IPS-20b (cell line): ENCODE results near the gene IGFBP2.

Source experiments
- H3K27ac ChIP-seq: one replicate; pipeline ENCODE4 v1.5.1; 2013; ENCODE audit warnings: low read length
- H3K27me3 ChIP-seq: 2 replicates; pipeline ENCODE4 v1.6.1; 2013; ENCODE audit warnings: mild to moderate bottlenecking, low read length, inconsistent platforms; ENCODE audit not compliant: insufficient read depth
- H3K36me3 ChIP-seq: 2 replicates; pipeline ENCODE4 v1.6.1; 2013; ENCODE audit warnings: low read depth, mild to moderate bottlenecking, inconsistent platforms, low read length, moderate library complexity; ENCODE audit not compliant: insufficient read depth
- H3K4me1 ChIP-seq: 2 replicates; pipeline ENCODE4 v1.6.1; 2013; ENCODE audit warnings: mild to moderate bottlenecking, control low read depth, inconsistent platforms, low read length, moderate library complexity; ENCODE audit not compliant: insufficient read depth
- H3K4me3 ChIP-seq: 2 replicates; pipeline ENCODE4 v1.5.1; 2013; ENCODE audit warnings: mild to moderate bottlenecking, low read length, inconsistent platforms
- H3K9ac ChIP-seq: 2 replicates; pipeline ENCODE4 v1.6.1; 2013; ENCODE audit warnings: low read depth, mild to moderate bottlenecking, inconsistent platforms, low read length, moderate library complexity
- H3K9me3 ChIP-seq: 2 replicates; pipeline ENCODE4 v1.6.1; 2013; ENCODE audit warnings: mild to moderate bottlenecking, low read depth, low read length, inconsistent platforms; ENCODE audit not compliant: insufficient read depth

Gene IGFBP2

DNA sequence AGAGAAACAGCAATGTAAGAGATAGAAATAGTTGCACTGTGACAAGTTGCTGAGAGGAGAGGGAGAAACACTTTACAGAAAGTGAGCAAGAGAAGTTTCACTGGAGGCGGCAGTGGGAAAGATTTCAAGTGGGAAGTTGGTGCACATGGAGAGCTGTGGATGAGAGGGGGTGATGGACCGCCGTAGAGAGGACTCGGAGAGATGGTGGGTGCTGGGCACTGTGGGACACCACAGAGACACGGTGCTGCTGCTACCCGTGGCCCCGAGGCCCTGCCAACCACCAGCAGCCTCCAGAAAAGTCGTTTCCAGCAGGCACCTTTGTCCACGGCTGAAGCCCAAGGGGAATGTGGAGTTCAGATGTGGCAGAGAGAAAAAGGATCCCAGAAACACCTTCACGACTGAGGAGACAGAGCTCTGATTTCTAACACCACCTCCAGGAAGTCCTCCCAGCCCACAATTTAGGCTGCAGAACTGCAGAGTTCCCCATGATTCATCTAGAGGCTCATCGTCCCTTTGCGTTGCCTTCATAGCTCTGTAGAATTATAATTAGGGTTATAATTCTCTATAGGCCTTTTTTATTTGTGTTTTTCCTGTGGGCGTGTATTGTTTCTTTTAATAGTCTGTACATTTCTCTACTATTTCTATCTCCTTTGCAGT is 15.9 kb upstream of the IGFBP2 start:
- Histone ChIP-seq H3K4me1 (peaks cover 12% of the 10 kb centered on the region), H3K27me3 (no peaks in the 10 kb centered on the region)

DNA sequence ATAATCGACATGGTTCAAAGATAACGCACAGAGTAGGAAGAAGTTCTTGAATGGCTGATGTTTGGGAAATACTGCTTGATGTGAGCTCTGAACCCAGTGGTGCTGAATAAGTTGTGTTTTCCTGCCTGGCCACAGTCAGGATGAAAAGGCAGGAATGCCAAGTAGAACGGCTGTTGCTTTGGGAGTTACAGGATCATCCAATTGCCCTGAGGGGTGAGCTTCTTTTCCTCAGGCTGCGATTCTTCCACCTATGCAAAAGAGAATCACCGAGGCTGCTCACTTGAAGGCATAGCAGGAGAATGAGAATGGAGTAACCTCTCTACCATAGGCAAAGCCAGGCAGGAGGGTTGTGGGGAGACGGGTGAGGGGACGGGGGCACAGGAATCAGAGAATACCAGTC is 14.4 kb upstream of the IGFBP2 start:
- Histone ChIP-seq H3K27ac (no peak overlapping the region), H3K4me3 (no peak overlapping the region), H3K9me3 (no peaks in the 10 kb centered on the region), H3K4me1 (peaks cover 12% of the 10 kb centered on the region), H3K36me3 (no peaks in the 10 kb centered on the region), H3K27me3 (no peaks in the 10 kb centered on the region), H3K9ac (peak overlapping the region; percentile 65; the same call in 1 of the 2 replicates)

More for the DNA sequence above, 15.9 kb upstream of the IGFBP2 start:
- no peaks in the 10 kb centered on the region for H3K36me3 ChIP-seq
- H3K27ac ChIP-seq = no peak overlapping the region
- no peak overlapping the region for H3K9ac ChIP-seq
- no peaks in the 10 kb centered on the region for H3K9me3 ChIP-seq
- H3K4me3 ChIP-seq = no peak overlapping the region

- Histone ChIP-seq H3K4me3 (no peak overlapping the region), H3K9me3 (no peaks in the 10 kb centered on the region), H3K27ac (no peak overlapping the region), H3K27me3 (no peaks in the 10 kb centered on the region), H3K4me1 (peaks cover 12% of the 10 kb centered on the region), H3K9ac (peak overlapping the region; percentile 65; the same call in 1 of the 2 replicates), H3K36me3 (no peaks in the 10 kb centered on the region)
Observed at GRCh38 chr2:216619411-216620393, 13.5 kb upstream of the IGFBP2 start.

DNA sequence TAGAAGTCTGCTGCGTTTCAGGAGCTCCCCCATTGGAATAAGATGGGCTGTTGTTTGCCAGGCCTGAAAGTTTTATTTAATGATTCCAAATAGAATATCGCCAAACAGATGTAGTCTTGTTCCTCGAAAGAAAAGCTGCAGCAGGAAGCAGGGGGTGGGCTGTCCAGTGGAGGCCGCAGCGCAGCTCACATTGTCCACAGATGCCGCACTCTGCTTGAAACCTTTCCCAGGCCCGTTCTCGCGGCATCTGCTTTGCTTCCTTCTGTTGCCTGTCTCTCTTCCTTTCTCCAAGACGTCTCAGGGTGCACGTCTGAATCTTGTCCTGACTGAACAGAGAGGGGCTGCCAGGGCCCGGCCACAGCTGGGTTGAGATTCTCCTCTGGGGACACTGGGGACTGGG is 12.4 kb upstream of the IGFBP2 start:
- Histone ChIP-seq H3K4me1 (peaks cover 12% of the 10 kb centered on the region), H3K9me3 (no peaks in the 10 kb centered on the region), H3K27me3 (no peaks in the 10 kb centered on the region), H3K27ac (no peak overlapping the region), H3K9ac (no peak overlapping the region), H3K36me3 (no peaks in the 10 kb centered on the region), H3K4me3 (no peak overlapping the region)

DNA sequence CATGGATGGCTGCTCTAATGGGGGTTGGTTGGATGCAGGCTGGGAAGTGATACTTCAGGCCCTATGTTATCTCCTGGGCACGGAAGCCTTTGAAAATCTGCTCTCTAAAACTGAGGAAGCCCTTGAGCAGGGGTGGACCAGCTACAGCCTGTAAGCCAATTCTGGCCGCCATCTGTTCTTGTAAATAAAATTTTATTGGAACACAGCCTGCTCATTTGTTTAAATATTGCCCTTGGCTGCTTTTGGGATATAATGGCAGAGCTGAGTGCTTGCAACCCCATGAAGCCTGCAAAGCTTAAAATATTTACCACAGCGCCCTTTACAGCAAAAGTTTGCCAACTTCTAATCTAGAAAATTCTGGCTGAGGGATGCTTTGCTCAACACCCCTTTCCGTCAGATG is 11.9 kb upstream of the IGFBP2 start:
- Histone ChIP-seq H3K4me3 (no peak overlapping the region), H3K27ac (no peak overlapping the region), H3K9ac (no peak overlapping the region), H3K4me1 (peaks cover 12% of the 10 kb centered on the region), H3K36me3 (no peaks in the 10 kb centered on the region), H3K9me3 (no peaks in the 10 kb centered on the region), H3K27me3 (no peaks in the 10 kb centered on the region)

- H3K36me3 ChIP-seq = no peaks in the 10 kb centered on the region
- H3K4me3 ChIP-seq = no peak overlapping the region
- H3K9ac ChIP-seq = no peak overlapping the region
- peaks cover 12% of the 10 kb centered on the region for H3K4me1 ChIP-seq
- H3K27ac ChIP-seq = no peak overlapping the region
- H3K27me3 ChIP-seq = no peaks in the 10 kb centered on the region
- no peaks in the 10 kb centered on the region for H3K9me3 ChIP-seq
Observed at GRCh38 chr2:216622526-216622925, 10.7 kb upstream of the IGFBP2 start.

DNA sequence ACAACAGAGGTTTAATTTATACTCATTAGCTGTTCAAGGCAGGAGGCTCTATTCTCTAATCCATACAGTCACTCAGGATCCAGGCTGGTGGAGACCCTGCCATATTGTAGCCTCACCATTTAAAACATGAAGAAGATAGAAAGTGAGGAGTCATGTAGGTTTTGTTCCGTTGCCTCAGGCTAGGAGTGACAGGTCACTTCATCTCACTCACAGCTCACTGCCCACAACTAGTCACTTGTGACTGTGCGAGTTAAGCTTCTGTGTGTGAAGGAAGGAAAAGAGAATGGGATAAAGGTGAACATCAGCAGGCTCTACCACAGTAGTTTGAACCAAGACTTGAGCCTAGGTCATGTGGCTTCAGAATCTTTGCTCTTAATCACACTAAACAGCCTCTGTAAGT is 9.0 kb upstream of the IGFBP2 start:
- H3K9ac ChIP-seq = no peak overlapping the region
- no peak overlapping the region for H3K4me3 ChIP-seq
- no peaks in the 10 kb centered on the region for H3K9me3 ChIP-seq
- no peak overlapping the region for H3K27ac ChIP-seq
- H3K27me3 ChIP-seq = no peaks in the 10 kb centered on the region
- H3K36me3 ChIP-seq = no peaks in the 10 kb centered on the region
- H3K4me1 ChIP-seq = peaks cover 9% of the 10 kb centered on the region; the same call in 1 of the 2 replicates

- Histone ChIP-seq H3K27ac (no peak overlapping the region), H3K4me3 (no peak overlapping the region), H3K36me3 (no peaks in the 10 kb centered on the region), H3K27me3 (no peaks in the 10 kb centered on the region), H3K9me3 (no peaks in the 10 kb centered on the region), H3K4me1 (0 out of 2 replicates have a peak, but pooled peaks cover 2% of the 10 kb centered on the region), H3K9ac (no peak overlapping the region)
Observed at GRCh38 chr2:216626168-216626874, 6.9 kb upstream of the IGFBP2 start.

DNA sequence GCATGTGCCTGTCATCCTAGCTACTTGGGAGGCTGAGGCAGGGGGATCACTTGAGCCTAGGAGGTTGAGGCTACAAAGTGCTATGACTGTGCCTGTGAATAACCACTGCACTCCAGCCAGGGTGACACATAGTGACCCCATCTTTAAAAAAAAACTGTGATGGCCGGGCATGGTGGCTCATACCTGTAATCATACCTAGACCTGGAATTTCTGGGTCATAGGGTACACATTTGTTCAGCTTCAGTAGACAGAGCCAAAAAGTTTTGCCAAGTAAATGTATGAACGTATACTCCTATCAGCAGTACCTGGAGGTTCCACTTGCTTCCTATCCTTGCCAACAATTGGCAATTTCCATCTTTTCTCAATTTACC is 6.4 kb upstream of the IGFBP2 start:
- H3K27ac ChIP-seq = no peak overlapping the region
- no peaks in the 10 kb centered on the region for H3K36me3 ChIP-seq
- H3K4me3 ChIP-seq = no peak overlapping the region
- peaks cover 2% of the 10 kb centered on the region; the same call in 1 of the 2 replicates for H3K27me3 ChIP-seq
- H3K9me3 ChIP-seq = no peaks in the 10 kb centered on the region
- H3K9ac ChIP-seq = no peak overlapping the region
- peaks cover 3% of the 10 kb centered on the region; the same call in 1 of the 2 replicates for H3K4me1 ChIP-seq

- peaks cover 19% of the 10 kb centered on the region for H3K27me3 ChIP-seq
- H3K9ac ChIP-seq = no peak overlapping the region
- no peak overlapping the region for H3K27ac ChIP-seq
Observed at GRCh38 chr2:216629784-216630183, 3.4 kb upstream of the IGFBP2 start.

GRCh38 chr2:216632346-216632951 is 771 bp upstream of the IGFBP2 start:
- peaks cover 2% of the 10 kb centered on the region; the same call in 1 of the 2 replicates for H3K36me3 ChIP-seq
- H3K9me3 ChIP-seq = no peaks in the 10 kb centered on the region
- H3K4me1 ChIP-seq = peaks cover 25% of the 10 kb centered on the region
- H3K9ac ChIP-seq = peak overlapping the region; percentile 85
- H3K27me3 ChIP-seq = peaks cover 19% of the 10 kb centered on the region
- no peak overlapping the region for H3K27ac ChIP-seq
- peak overlapping the region; percentile 83 for H3K4me3 ChIP-seq

More at GRCh38 chr2:216629784-216630183, 3.4 kb upstream of the IGFBP2 start:
- Histone ChIP-seq H3K9me3 (no peaks in the 10 kb centered on the region), H3K4me3 (no peak overlapping the region), H3K36me3 (no peaks in the 10 kb centered on the region), H3K4me1 (peaks cover 10% of the 10 kb centered on the region)
